HEK293 (cell line): ENCODE data around the gene REEP6.

Experiments used
- HOXC10 ChIP-seq: sonication (generic); formaldehyde crosslinking; IDR thresholded peaks from 2 replicates; pipeline ENCODE4 v1.8.1; 2023; ENCODE audit warnings: mild to moderate bottlenecking, missing genetic modification reagents
- SP2 ChIP-seq: fragments of 450-650 bp; formaldehyde crosslinking; IDR thresholded peaks from 2 replicates; pipeline ENCODE4 v1.5.1; 2016; ENCODE audit warnings: missing biosample characterization, missing genetic modification characterization
- ZBTB20 ChIP-seq: fragments of 450-650 bp; formaldehyde crosslinking; IDR thresholded peaks from 2 replicates; pipeline ENCODE4 v1.5.1; 2016; ENCODE audit warnings: missing biosample characterization, missing genetic modification characterization
- ZBTB21 ChIP-seq: fragments of 450-650 bp; formaldehyde crosslinking; IDR thresholded peaks from 2 replicates; pipeline ENCODE4 v1.5.1; 2017; ENCODE audit warnings: missing biosample characterization, missing genetic modification characterization
- ZNF24 ChIP-seq: fragments of 450-650 bp; formaldehyde crosslinking; IDR thresholded peaks from 2 replicates; pipeline ENCODE4 v1.5.1; 2016; ENCODE audit warnings: missing biosample characterization, missing genetic modification characterization
- TF ChIP-seq, protein P1 (sequence below): fragments of 450-650 bp; formaldehyde crosslinking; conservative IDR thresholded peaks from 2 replicates; pipeline ENCODE4 v1.5.1; 2016; ENCODE audit warnings: low read depth, missing biosample characterization, missing genetic modification characterization
- TF ChIP-seq, protein P2 (sequence below): fragments of 450-650 bp; formaldehyde crosslinking; IDR thresholded peaks from 2 replicates; pipeline ENCODE4 v1.5.1; 2016; ENCODE audit warnings: missing biosample characterization, missing genetic modification characterization
- TF ChIP-seq, protein P3 (sequence below): fragments of 450-650 bp; formaldehyde crosslinking; IDR thresholded peaks from 2 replicates; pipeline ENCODE4 v1.5.1; 2016; ENCODE audit warnings: missing biosample characterization, missing genetic modification characterization
- TF ChIP-seq, protein P4 (sequence below): fragments of 450-650 bp; formaldehyde crosslinking; IDR thresholded peaks from 2 replicates; pipeline ENCODE4 v1.5.1; 2016; ENCODE audit warnings: missing biosample characterization, missing genetic modification characterization

DNA sequence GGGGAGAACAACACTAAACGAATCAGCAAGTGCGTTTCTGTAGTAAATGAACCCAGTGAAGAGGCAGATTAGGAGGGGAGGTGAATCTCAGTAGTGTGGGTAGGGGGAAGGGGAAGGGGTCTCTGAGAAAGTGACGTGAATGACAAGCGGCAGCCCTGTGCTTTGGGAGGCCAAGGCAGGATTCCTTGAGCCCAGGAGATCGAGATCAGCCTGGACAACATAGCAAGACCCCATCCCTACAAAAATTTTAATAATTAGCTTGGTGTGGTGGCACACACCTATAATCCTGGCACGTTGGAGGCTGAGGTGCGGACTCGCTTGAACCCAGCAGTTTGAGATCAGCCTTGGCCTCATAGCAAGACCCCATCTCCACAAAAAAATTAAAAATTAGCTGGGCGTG lies 41.0 kb downstream of the REEP6 start:
- TF ChIP-seq ZNF24 (no peak), ZBTB20 (no peak), SP2 (tag by site-specific recombination) (no peak), HOXC10 (CRISPR knock-in tag) (no peak), ZBTB21 (no peak)
- TF ChIP-seq, protein P1, sequence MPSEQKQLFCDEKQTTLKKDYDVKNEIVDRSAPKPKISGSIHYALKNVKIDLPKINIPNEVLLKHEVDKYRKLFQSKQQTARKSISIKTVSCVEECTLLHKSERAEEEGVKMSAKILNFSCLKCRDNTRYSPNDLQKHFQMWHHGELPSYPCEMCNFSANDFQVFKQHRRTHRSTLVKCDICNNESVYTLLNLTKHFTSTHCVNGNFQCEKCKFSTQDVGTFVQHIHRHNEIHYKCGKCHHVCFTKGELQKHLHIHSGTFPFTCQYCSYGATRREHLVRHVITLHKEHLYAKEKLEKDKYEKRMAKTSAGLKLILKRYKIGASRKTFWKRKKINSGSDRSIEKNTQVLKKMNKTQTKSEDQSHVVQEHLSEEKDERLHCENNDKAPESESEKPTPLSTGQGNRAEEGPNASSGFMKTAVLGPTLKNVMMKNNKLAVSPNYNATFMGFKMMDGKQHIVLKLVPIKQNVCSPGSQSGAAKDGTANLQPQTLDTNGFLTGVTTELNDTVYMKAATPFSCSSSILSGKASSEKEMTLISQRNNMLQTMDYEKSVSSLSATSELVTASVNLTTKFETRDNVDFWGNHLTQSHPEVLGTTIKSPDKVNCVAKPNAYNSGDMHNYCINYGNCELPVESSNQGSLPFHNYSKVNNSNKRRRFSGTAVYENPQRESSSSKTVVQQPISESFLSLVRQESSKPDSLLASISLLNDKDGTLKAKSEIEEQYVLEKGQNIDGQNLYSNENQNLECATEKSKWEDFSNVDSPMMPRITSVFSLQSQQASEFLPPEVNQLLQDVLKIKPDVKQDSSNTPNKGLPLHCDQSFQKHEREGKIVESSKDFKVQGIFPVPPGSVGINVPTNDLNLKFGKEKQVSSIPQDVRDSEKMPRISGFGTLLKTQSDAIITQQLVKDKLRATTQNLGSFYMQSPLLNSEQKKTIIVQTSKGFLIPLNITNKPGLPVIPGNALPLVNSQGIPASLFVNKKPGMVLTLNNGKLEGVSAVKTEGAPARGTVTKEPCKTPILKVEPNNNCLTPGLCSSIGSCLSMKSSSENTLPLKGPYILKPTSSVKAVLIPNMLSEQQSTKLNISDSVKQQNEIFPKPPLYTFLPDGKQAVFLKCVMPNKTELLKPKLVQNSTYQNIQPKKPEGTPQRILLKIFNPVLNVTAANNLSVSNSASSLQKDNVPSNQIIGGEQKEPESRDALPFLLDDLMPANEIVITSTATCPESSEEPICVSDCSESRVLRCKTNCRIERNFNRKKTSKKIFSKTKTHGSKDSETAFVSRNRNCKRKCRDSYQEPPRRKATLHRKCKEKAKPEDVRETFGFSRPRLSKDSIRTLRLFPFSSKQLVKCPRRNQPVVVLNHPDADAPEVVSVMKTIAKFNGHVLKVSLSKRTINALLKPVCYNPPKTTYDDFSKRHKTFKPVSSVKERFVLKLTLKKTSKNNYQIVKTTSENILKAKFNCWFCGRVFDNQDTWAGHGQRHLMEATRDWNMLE: no peak
- TF ChIP-seq, protein P2, sequence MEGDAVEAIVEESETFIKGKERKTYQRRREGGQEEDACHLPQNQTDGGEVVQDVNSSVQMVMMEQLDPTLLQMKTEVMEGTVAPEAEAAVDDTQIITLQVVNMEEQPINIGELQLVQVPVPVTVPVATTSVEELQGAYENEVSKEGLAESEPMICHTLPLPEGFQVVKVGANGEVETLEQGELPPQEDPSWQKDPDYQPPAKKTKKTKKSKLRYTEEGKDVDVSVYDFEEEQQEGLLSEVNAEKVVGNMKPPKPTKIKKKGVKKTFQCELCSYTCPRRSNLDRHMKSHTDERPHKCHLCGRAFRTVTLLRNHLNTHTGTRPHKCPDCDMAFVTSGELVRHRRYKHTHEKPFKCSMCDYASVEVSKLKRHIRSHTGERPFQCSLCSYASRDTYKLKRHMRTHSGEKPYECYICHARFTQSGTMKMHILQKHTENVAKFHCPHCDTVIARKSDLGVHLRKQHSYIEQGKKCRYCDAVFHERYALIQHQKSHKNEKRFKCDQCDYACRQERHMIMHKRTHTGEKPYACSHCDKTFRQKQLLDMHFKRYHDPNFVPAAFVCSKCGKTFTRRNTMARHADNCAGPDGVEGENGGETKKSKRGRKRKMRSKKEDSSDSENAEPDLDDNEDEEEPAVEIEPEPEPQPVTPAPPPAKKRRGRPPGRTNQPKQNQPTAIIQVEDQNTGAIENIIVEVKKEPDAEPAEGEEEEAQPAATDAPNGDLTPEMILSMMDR (tag by site-specific recombination): no peak
- TF ChIP-seq, protein P3, sequence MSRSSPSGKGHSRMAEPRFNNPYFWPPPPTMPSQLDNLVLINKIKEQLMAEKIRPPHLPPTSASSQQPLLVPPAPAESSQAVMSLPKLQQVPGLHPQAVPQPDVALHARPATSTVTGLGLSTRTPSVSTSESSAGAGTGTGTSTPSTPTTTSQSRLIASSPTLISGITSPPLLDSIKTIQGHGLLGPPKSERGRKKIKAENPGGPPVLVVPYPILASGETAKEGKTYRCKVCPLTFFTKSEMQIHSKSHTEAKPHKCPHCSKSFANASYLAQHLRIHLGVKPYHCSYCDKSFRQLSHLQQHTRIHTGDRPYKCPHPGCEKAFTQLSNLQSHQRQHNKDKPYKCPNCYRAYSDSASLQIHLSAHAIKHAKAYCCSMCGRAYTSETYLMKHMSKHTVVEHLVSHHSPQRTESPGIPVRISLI: no peak
- TF ChIP-seq, protein P4, sequence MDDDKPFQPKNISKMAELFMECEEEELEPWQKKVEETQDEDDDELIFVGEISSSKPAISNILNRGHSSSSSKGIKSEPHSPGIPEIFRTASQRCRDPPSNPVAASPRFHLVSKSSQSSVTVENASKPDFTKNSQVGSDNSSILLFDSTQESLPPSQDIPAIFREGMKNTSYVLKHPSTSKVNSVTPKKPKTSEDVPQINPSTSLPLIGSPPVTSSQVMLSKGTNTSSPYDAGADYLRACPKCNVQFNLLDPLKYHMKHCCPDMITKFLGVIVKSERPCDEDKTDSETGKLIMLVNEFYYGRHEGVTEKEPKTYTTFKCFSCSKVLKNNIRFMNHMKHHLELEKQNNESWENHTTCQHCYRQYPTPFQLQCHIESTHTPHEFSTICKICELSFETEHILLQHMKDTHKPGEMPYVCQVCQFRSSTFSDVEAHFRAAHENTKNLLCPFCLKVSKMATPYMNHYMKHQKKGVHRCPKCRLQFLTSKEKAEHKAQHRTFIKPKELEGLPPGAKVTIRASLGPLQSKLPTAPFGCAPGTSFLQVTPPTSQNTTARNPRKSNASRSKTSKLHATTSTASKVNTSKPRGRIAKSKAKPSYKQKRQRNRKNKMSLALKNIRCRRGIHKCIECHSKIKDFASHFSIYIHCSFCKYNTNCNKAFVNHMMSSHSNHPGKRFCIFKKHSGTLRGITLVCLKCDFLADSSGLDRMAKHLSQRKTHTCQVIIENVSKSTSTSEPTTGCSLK (tag by site-specific recombination): no peak
